Caco-2 (cell line): ENCODE measurements around the gene KLHL29. TPM values are rescaled to one million over a fixed set of nuclear protein-coding genes. Genes with fewer than 3 reads are reported as not detected.

Source experiments
- BruUV-seq: library from RNA; stranded (reverse); fragments of 400-500 nt; replicated peaks from 2 replicates; lab custom pipeline; 2021; lab: Mats Ljungman, UMichigan
- CTCF ChIA-PET: fragments of 300-600 bp; sonication (Branson Sonifier 250); formaldehyde crosslinking; loops from one replicate; lab custom pipeline; 2022; ENCODE audit warnings: antibody characterized with exemption; lab: Charles Lee
- POLR2A ChIA-PET: fragments of 300-600 bp; sonication (Branson Sonifier 250); formaldehyde crosslinking; loops from one replicate; lab custom pipeline; 2022; ENCODE audit warnings: antibody characterized with exemption; lab: Charles Lee
- DNase-seq, 2 experiments: peaks; one replicate each; pipeline versions ENCODE4 v3.0.0 to v3.0.0-alpha.2; 2020 to 2022
- H3K27me3 ChIP-seq: replicated peaks from 2 replicates; pipeline ENCODE4 v1.6.0; 2011; ENCODE audit warnings: low read length; ENCODE audit not compliant: control insufficient read depth, insufficient read depth
- H3K36me3 ChIP-seq: 2 replicates; pipeline ENCODE4 v1.5.1; 2011; ENCODE audit warnings: low read length; ENCODE audit not compliant: control insufficient read depth, insufficient read depth
- H3K4me1 ChIP-seq: fragments of 250-450 bp; sonication (Bioruptor Pico); 2 replicates; pipeline ENCODE4 v1.5.1; 2020; ENCODE audit warnings: mild to moderate bottlenecking
- H3K4me3 ChIP-seq: 2 replicates; pipeline ENCODE4 v1.5.1; 2011; ENCODE audit warnings: low read depth, mild to moderate bottlenecking, control low read depth, low read length
- H3K9me3 ChIP-seq: fragments of 250-450 bp; sonication (Bioruptor Pico); 2 replicates; pipeline ENCODE4 v1.5.1; 2020; ENCODE audit warnings: mild to moderate bottlenecking, moderate library complexity
- H3K27ac Mint-ChIP-seq: one replicate; pipeline ENCODE4 v1.8.0; 2022; ENCODE audit warnings: mixed read lengths; ENCODE audit not compliant: unreplicated experiment
- H3K27me3 Mint-ChIP-seq: one replicate; pipeline ENCODE4 v1.8.0; 2022; ENCODE audit warnings: mixed read lengths; ENCODE audit not compliant: insufficient read depth, unreplicated experiment
- H3K36me3 Mint-ChIP-seq: one replicate; pipeline ENCODE4 v1.8.0; 2022; ENCODE audit warnings: mild to moderate bottlenecking, mixed read lengths; ENCODE audit not compliant: insufficient read depth, unreplicated experiment
- H3K4me1 Mint-ChIP-seq: one replicate; pipeline ENCODE4 v1.8.0; 2022; ENCODE audit warnings: low read depth, mixed read lengths; ENCODE audit not compliant: unreplicated experiment
- H3K4me3 Mint-ChIP-seq: one replicate; pipeline ENCODE4 v1.8.0; 2022; ENCODE audit warnings: mild to moderate bottlenecking, moderate library complexity, mixed read lengths; ENCODE audit not compliant: unreplicated experiment
- H3K9me3 Mint-ChIP-seq: one replicate; pipeline ENCODE4 v1.8.0; 2022; ENCODE audit warnings: mixed read lengths; ENCODE audit not compliant: unreplicated experiment
- intact Hi-C: fragments of 100-400 bp; cut with micrococcal nuclease; formaldehyde crosslinking; loops from one replicate; pipeline ENCODE4 v1.10.0; 2022; ENCODE audit not compliant: unreplicated experiment
- total RNA-seq: library from RNA; stranded (reverse); gene quantifications from 2 replicates; pipeline ENCODE4 v1.2.3, GENCODE V29; 2022
- TF ChIP-seq, protein P1 (sequence below), 2 experiments: fragments of 200-600 bp in 1 of 2; IDR thresholded peaks; 1 replicate in 1 of 2; 2 replicates in 1 of 2; pipeline versions ENCODE4 v1.5.1 to v1.8.0; 2011 to 2022; ENCODE audit warnings: antibody characterized with exemption in 1 of 2, control low read depth in 1 of 2, inconsistent platforms in 1 of 2, low read depth in 1 of 2, low read length in 1 of 2, mild to moderate bottlenecking in 1 of 2, moderate library complexity in 1 of 2; ENCODE audit not compliant: insufficient read depth in 1 of 2, severe bottlenecking in 1 of 2, unreplicated experiment in 1 of 2

Gene KLHL29
- total RNA-seq, 1 experiment from 2014 or later: 0.61 TPM

- CTCF ChIA-PET: no interaction called here
- H3K4me1 ChIP-seq: no peaks in the 10 kb centered on the region
- intact Hi-C loops: no loop called here
- no peaks in the 10 kb centered on the region for H3K9me3 Mint-ChIP-seq
- no TSS peak for BruUV-seq
- POLR2A ChIA-PET: no interaction called here
- no peak overlapping the region for H3K27ac Mint-ChIP-seq
- no peak overlapping the region for H3K4me3 ChIP-seq
- peaks cover 7% of the 10 kb centered on the region for H3K27me3 Mint-ChIP-seq
- H3K36me3 Mint-ChIP-seq: no peaks in the 10 kb centered on the region
- DNase-seq: no peak
- H3K4me1 Mint-ChIP-seq: no peaks in the 10 kb centered on the region
- TF ChIP-seq, protein P1, sequence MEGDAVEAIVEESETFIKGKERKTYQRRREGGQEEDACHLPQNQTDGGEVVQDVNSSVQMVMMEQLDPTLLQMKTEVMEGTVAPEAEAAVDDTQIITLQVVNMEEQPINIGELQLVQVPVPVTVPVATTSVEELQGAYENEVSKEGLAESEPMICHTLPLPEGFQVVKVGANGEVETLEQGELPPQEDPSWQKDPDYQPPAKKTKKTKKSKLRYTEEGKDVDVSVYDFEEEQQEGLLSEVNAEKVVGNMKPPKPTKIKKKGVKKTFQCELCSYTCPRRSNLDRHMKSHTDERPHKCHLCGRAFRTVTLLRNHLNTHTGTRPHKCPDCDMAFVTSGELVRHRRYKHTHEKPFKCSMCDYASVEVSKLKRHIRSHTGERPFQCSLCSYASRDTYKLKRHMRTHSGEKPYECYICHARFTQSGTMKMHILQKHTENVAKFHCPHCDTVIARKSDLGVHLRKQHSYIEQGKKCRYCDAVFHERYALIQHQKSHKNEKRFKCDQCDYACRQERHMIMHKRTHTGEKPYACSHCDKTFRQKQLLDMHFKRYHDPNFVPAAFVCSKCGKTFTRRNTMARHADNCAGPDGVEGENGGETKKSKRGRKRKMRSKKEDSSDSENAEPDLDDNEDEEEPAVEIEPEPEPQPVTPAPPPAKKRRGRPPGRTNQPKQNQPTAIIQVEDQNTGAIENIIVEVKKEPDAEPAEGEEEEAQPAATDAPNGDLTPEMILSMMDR (IDR thresholded peaks at IDR 0.05; ENCODE audit: insufficient read depth in 1 of 2, low read depth in 1 of 2, low read length in 1 of 2, severe bottlenecking in 1 of 2, unreplicated experiment in 1 of 2): no peak
- H3K36me3 ChIP-seq: no peaks in the 10 kb centered on the region
- H3K27me3 ChIP-seq: no peaks in the 10 kb centered on the region; the same call in 1 of the 2 replicates
- no peaks in the 10 kb centered on the region for H3K9me3 ChIP-seq
- no peak overlapping the region for H3K4me3 Mint-ChIP-seq
Measured at GRCh38 chr2:23487735-23488492, 102.9 kb downstream of the KLHL29 start.

- H3K27me3 Mint-ChIP-seq: peaks cover 7% of the 10 kb centered on the region
- DNase-seq: no peak
- CTCF ChIA-PET: no interaction called here
- TF ChIP-seq, protein P1 (IDR thresholded peaks at IDR 0.05; ENCODE audit: insufficient read depth in 1 of 2, low read depth in 1 of 2, low read length in 1 of 2, severe bottlenecking in 1 of 2, unreplicated experiment in 1 of 2): no peak
- H3K4me1 ChIP-seq: no peaks in the 10 kb centered on the region
- no peaks in the 10 kb centered on the region for H3K36me3 ChIP-seq
- no TSS peak for BruUV-seq
- H3K9me3 ChIP-seq: no peaks in the 10 kb centered on the region
- no peaks in the 10 kb centered on the region for H3K9me3 Mint-ChIP-seq
- H3K4me3 ChIP-seq: no peak overlapping the region
- H3K27me3 ChIP-seq: no peaks in the 10 kb centered on the region; the same call in 1 of the 2 replicates
- H3K36me3 Mint-ChIP-seq: no peaks in the 10 kb centered on the region
- H3K4me1 Mint-ChIP-seq: no peaks in the 10 kb centered on the region
- POLR2A ChIA-PET: no interaction called here
- no peak overlapping the region for H3K27ac Mint-ChIP-seq
- intact Hi-C loops: no loop called here
- H3K4me3 Mint-ChIP-seq: no peak overlapping the region
Measured at GRCh38 chr2:23488584-23488983, 103.6 kb downstream of the KLHL29 start.

DNA sequence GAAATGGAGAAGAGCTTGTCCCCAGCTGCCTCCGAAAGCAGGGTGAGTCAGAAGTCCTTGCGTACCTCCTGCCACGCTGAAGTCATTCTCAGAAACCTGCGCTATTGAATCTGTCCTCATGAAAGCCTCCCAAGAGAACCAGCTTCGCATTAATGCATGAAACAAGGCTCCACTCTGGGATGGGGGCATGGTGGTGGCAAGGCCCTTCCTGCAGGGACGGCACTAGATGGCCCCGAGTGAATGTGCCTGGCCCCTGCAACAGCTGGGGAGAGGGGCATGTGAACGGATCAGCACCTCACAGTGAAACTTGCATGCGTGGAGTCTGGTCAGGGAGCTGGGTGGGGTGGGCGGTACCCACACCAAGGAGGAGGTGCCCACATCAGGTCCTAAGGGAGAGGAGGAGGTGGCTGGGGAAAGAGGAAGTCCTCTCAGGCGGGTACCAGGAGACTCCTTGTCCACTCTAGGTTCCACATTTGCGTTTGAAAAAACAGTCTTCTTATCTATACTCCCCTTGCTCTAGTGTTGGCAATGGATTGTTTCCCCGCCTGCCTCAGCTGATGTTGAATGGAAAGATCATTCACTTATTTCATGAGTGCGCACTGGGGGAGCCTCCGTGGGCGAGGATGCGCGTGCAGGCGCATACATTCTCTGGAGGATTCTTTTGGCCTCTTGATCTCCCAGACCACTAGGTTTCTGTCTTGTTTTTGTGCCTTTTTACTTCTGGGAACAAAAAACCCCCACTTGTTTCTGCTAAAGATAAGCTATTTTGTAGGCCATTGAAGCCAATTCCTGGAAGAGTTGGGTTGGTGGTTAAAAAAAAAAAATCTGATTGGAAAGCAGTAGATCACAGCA, 104.7 kb downstream of the KLHL29 start:
- H3K4me1 Mint-ChIP-seq: no peaks in the 10 kb centered on the region
- H3K4me3 Mint-ChIP-seq: no peak overlapping the region
- H3K27me3 Mint-ChIP-seq: peaks cover 7% of the 10 kb centered on the region
- ChIA-PET CTCF (no interaction called here), POLR2A (no interaction called here)
- no peaks in the 10 kb centered on the region for H3K9me3 Mint-ChIP-seq
- Histone ChIP-seq H3K36me3 (no peaks in the 10 kb centered on the region), H3K27me3 (no peaks in the 10 kb centered on the region; the same call in 1 of the 2 replicates), H3K4me1 (no peaks in the 10 kb centered on the region), H3K4me3 (no peak overlapping the region), H3K9me3 (no peaks in the 10 kb centered on the region)
- no peak overlapping the region for H3K27ac Mint-ChIP-seq
- no peaks in the 10 kb centered on the region for H3K36me3 Mint-ChIP-seq
- no TSS peak for BruUV-seq
- no peak for DNase-seq
- TF ChIP-seq, protein P1 (IDR thresholded peaks at IDR 0.05; ENCODE audit: insufficient read depth in 1 of 2, low read depth in 1 of 2, low read length in 1 of 2, severe bottlenecking in 1 of 2, unreplicated experiment in 1 of 2): no peak
- intact Hi-C loops: no loop called here
